Measurements from ENCODE around the gene SMIM5.

SMIM5 gene

GRCh38 chr17:75604034-75604695 lies 29.1 kb upstream of the SMIM5 start:
- no peak for DNase-seq

GRCh38 chr17:75605790-75606189 lies 27.4 kb upstream of the SMIM5 start:
- DNase-seq: no peak

- no peak for DNase-seq
Observed at GRCh38 chr17:75607086-75607485, 26.1 kb upstream of the SMIM5 start.

GRCh38 chr17:75610103-75610984 lies 22.9 kb upstream of the SMIM5 start:
- DNase-seq: no peak

GRCh38 chr17:75611851-75612429 lies 21.3 kb upstream of the SMIM5 start:
- DNase-seq: no peak

- no peak for DNase-seq
Observed at GRCh38 chr17:75612906-75613626, 20.2 kb upstream of the SMIM5 start.

GRCh38 chr17:75614006-75614405 lies 19.2 kb upstream of the SMIM5 start:
- no peak for DNase-seq

- DNase-seq: no peak
Observed at GRCh38 chr17:75614556-75615270, 18.5 kb upstream of the SMIM5 start.

GRCh38 chr17:75615301-75615700 lies 17.9 kb upstream of the SMIM5 start:
- no peak for DNase-seq

- no peak for DNase-seq
Observed at GRCh38 chr17:75616521-75617122, 16.6 kb upstream of the SMIM5 start.

GRCh38 chr17:75617218-75617617 lies 16.0 kb upstream of the SMIM5 start:
- no peak for DNase-seq

GRCh38 chr17:75617675-75618074 lies 15.6 kb upstream of the SMIM5 start:
- no peak for DNase-seq

- peak in 1 of 2 experiments; percentile 24 for DNase-seq
Observed at GRCh38 chr17:75619506-75620431, 13.5 kb upstream of the SMIM5 start.

GRCh38 chr17:75621489-75621888 lies 11.7 kb upstream of the SMIM5 start:
- DNase-seq: no peak

- no peak for DNase-seq
Observed at GRCh38 chr17:75622076-75622475, 11.2 kb upstream of the SMIM5 start.

- no peak for DNase-seq
Observed at GRCh38 chr17:75622771-75623273, 10.4 kb upstream of the SMIM5 start.

GRCh38 chr17:75623386-75623785 lies 9.8 kb upstream of the SMIM5 start:
- no peak for DNase-seq

GRCh38 chr17:75624021-75624420 lies 9.2 kb upstream of the SMIM5 start:
- DNase-seq: no peak

GRCh38 chr17:75624714-75625345 lies 8.4 kb upstream of the SMIM5 start:
- DNase-seq: no peak

GRCh38 chr17:75625813-75626486 lies 7.3 kb upstream of the SMIM5 start:
- no peak for DNase-seq

Data from stimulated activated CD4-positive, alpha-beta T cell treated with anti-CD3 and anti-CD28 coated beads, Interleukin-4, amount 100 ng/mL, for 4 hours (primary cell).